CD4-positive, alpha-beta T cell treated with Interleukin-6 for 4 hours (primary cell): Measurements from ENCODE around the gene DDX31.

Source experiments
- DNase-seq: peaks from one replicate; pipeline ENCODE4 v3.0.0-alpha.2; 2020; ENCODE audit warnings: mixed read lengths

The DDX31 gene

GRCh38 chr9:132543960-132544359 lies 125.8 kb downstream of the DDX31 start:
- no peak for DNase-seq

GRCh38 chr9:132543251-132543650 lies 126.5 kb downstream of the DDX31 start:
- no peak for DNase-seq
